GM18520 (cell line): Measurements from ENCODE around the gene SMC4.
"Not testable (repeated sequence)": the region's sequence is repeated elsewhere in the genome, so short reads cannot be mapped to it uniquely, and the experiment has no call there.

Experiments used
- ATAC-seq: cut with Tn5 transposase; IDR thresholded peaks from one replicate; pipeline ENCODE4 v1.9.1; 2021; ENCODE audit not compliant: unreplicated experiment

The SMC4 gene

DNA sequence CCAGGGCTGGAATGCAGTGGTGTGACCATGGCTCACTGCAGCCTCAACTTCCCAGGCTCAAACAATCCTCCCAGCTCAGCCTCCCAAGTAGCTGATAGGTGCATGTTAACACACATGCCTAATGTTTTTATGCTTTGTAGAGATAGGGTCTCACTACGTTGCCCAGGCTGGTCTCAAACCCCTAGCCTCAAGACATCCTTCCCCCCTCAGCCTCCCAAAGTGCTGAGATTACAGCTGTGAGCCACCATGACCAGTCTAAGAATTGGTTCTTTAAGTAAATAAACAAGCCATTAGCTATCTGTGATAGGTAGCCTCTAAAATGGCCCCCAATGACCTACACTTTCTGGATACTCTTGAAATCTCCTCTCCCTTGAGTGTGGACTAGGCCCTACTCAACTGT, 46.4 kb downstream of the SMC4 start:
- no peak for ATAC-seq

- ATAC-seq, result no peak
Measured at GRCh38 chr3:160446522-160447056, 47.1 kb downstream of the SMC4 start.

DNA sequence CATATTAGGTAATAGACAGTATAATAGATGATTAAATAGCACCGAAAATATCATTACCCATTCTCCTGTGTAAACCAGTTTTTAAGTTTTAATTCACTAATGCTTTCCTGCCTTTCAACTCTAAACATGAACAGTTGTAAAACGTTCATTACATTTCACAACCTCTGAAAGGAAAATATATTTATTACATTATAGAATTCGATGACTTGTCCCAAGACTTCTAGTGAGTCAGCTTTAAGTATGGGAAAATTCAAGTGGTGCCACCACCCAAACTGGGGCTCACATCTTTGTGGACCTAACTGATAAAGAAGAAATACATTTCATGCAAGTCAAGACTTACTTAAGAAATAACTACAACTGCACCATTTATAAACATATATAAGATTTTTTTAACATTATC, 48.1 kb downstream of the SMC4 start:
- no peak for ATAC-seq

- peak; percentile 16 for ATAC-seq
Measured at GRCh38 chr3:160448845-160449635, 49.6 kb downstream of the SMC4 start.

DNA sequence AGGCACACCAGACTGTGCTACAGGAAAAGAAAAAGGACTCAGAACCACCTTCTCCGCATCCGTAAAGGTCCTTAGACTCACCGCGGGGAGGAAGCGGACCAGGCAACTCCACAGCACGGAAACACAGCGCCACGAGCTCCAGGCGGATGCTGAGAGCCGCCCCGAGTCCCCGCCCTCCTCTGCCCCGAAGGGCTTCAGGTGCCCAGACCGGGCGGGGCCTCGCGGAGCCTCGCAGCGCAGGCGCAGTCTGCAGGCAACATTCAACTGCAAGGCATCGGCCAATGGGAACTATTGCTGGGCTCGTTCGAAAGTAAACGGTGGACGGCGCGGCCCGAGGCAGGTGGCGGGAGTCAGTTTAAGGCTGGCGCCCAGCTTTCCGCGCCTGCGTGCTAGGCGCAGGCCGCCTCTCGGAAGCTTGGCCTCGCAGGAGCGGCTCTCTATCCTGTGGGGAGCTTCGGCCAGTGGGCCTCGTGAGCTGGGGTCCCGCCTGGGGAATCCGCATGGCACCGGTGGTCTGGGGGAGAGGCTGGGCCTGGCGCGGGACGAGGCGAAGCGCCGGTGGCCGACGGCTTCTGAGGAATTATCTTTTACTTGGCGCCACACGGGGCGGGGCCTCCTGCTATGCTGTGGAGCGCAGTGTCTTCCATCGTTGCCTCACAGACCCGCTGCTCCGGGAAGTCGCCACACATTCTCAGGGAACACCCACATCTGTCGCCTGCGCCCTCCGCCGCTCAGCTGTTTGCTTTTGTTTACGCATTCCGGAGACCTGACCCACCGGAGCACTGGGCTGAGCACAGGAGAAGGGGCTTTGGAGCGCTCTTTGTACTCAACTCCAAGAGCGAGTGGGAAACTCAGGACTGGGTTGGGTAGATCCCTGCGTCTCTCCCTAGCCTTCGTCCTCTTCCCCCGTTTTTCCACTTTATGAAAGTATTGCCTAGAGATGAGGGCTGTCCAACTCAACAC, 50.5 kb downstream of the SMC4 start, which contains the start of gene TRIM59:
Gene TRIM59 (minus strand): TSS at position 151 of the 963 bp plus-strand sequence. CDS start 10,603 bp downstream, outside the sequence.
- peak; percentile 94 for ATAC-seq

- ATAC-seq, result no peak
Measured at GRCh38 chr3:160450846-160451245, 51.4 kb downstream of the SMC4 start.

DNA sequence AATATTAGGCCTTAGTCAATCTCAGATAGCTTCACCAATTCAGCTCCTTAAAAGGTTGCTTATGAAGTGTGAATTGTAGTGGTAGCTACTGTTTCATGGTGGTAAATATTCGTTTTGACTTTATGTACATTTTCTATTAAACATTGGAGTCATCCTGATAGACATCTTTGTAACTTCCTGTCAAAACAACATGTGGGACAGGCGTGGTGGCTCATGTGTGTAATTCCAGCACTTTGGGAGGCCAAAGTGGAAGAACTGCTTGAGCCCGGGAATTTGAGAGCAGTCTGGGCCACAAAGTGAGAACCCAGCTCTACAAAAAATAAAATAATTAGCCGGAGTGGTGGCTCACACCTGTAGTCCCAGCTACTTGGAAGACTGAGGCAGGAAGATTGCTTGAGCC, 52.2 kb downstream of the SMC4 start:
- no peak for ATAC-seq

- ATAC-seq, result not testable (repeated sequence)
Measured at GRCh38 chr3:160452251-160452650, 52.8 kb downstream of the SMC4 start.

DNA sequence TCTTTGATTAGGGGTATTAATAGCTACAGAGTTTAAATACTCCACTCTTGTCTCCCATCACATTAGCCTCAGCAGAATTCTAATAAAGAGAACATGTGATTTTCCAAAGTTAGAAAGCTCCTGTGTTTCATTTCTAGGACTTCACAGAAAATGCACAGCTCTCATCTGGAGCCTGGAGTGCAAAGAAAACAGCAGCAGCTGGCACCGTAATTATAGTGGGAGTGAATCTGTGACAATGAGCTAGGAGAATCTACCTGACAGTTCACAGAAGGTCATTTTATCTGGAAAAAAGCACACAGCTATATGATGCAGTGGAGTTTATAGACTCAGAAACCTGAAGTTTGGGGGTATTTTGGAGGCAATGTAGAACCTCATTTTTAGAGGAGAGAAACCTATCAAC, 55.5 kb downstream of the SMC4 start:
- no peak for ATAC-seq

DNA sequence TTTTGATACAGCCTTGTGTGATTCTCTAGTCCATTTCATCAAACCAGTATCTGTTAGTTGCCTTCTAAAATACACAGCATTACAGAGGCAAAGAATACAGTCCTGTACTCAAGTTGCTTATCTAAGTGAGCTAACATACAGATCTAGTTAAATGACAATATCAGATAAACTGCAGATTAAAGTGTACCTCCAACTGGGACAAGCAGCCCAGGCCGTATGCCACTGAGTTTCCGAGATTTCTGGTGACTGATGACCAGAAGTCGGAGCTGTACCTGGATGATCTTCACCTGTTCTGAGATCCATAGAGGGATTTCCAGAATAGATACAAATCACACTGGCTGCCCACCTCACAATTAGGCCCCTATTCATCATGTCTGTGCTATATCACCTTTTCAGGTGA, 56.4 kb downstream of the SMC4 start:
- ATAC-seq, result no peak

DNA sequence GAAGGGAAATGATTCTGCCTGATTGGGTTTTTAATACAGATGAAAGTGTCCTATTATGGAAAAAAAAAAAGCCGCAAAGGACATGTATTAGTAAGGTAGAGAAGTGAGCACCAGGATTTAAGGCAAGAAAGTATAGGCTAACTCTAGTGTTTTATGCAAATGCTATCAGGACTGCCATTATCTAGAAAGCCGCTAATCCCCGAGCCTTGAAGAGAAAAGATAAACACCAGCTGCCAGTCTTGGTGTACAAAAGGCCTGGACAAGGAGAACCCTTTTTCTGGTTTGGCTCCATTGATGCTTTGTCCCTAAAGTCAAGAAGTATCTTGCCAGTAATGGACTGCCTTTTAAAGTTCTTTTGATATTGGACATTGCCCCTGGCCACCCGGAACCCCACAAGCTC, 58.7 kb downstream of the SMC4 start:
- ATAC-seq, result no peak

- ATAC-seq, result no peak
Measured at GRCh38 chr3:160459450-160459970, 60.1 kb downstream of the SMC4 start.

DNA sequence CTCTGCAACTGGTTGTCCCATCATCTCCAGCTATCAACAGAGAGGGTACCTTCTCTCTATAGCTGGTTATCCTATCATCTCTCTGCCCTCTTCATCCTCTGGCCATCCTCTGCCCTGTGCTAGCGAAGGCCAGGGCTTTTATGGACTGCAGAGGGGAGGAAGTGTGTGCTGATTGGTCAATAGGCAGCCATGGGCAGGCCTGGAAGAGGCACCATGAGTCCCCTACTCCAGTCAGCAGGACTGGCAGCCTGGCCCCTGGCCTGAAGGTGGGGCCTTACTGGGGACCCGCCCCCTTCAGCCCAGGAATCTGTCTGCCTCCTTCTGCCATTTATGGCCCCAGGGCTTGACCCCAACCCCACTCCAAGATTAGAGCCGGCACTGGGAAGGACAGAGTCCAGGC, 60.6 kb downstream of the SMC4 start:
- ATAC-seq, result no peak

DNA sequence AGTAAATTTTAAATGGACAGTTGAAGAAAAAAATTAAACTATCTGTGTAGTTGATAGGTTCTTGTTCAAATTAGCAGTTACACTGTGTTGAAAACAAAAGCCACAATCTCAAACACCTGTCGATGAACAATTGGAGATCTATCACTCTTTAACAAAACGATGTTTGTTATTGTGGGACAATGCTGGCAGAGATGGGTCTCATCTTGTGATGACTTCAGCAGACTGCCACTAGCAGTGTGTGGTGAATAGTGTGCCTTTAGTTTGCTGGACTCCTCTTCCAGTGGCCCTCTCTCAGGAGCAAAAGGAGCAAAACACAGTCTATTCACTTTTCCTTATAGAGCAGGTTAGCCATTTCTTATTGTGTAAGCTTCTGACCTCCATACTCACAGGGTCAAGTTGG, 64.9 kb downstream of the SMC4 start:
- ATAC-seq, result no peak

DNA sequence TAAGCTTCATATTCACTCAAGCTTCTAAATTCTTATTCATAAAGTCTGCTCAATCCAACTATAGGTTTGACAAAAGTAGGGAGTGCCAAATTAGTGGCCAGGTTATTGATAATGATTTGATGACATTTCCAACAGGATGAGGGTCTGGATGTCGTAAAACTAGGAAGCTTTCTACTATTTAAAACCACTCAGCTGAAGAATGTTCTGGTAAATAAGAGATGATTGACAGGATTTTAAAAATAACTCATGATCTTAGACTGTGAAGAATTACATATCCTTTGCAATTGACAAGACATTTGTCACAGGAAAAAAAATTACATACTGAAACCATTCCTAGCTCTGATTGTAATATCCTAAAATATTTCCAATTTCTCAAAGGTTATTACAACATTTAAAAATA, 65.5 kb downstream of the SMC4 start:
- no peak for ATAC-seq

- no peak for ATAC-seq
Measured at GRCh38 chr3:160470181-160470580, 70.7 kb downstream of the SMC4 start.

DNA sequence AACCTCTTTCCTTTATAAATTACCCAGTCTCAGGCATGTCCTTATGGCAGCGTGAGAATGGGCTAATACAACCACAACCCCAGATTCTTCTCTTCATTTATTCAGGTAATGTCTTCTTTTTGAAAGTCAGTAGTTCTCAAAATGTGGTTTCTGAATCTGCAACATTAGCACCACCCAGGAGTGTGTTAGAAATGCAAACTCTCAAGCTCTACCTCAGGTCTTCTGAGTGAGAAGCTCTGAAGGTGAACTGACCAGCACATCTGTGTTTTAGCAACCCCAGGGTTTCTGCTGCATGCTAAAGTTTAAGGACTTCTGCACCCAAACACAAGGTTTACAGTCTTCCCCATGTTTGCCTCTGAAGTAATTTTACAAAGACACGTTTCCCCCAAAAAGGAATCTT, 72.4 kb downstream of the SMC4 start:
- ATAC-seq, result peak; percentile 35

GRCh38 chr3:160472344-160472743, 72.9 kb downstream of the SMC4 start:
- ATAC-seq, result peak; percentile 69

- ATAC-seq, result no peak
Measured at GRCh38 chr3:160473221-160473620, 73.8 kb downstream of the SMC4 start.

DNA sequence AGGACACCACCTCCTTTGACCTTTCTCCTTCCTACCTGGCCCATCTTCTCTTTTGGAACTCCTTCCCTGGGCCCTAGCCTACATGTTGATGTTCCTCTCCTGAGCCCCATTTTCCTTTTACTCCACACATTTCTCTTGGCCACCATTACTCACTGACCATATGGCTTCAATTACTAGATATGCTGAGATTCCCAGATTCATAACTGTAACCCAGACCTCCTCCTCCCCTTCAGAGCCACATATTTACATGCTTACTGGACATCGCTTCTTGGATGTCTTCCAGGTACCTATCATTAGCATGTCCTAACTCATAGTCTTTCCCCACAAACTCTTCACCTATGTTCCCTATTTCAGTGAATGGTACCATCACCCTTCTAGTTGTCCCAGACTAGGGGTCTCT, 74.5 kb downstream of the SMC4 start:
- no peak for ATAC-seq

- ATAC-seq, result no peak
Measured at GRCh38 chr3:160474416-160474838, 75.0 kb downstream of the SMC4 start.
